H1 (cell line): Measurements from ENCODE around the gene SLC39A10. TPM values are rescaled to one million over a fixed set of nuclear protein-coding genes. Genes with fewer than 3 reads are reported as not detected.

Experiments used
- CTCF ChIA-PET: fragments of 300-600 bp; sonication (Branson Sonifier 250); formaldehyde crosslinking; loops from one replicate; lab custom pipeline; 2021; ENCODE audit not compliant: partially characterized antibody; lab: Charles Lee
- POLR2A ChIA-PET: fragments of 300-600 bp; sonication (Branson Sonifier 250); formaldehyde crosslinking; loops from one replicate; lab custom pipeline; 2021; ENCODE audit warnings: inconsistent platforms; ENCODE audit not compliant: partially characterized antibody; lab: Charles Lee
- DNase-seq, 2 experiments: peaks; one replicate each; pipeline versions ENCODE4 v3.0.0 to v3.0.0-alpha.2; 2010 to 2022; ENCODE audit warnings: low spot score in 2 of 2, low read depth in 1 of 2, mixed read lengths in 1 of 2
- FAIRE-seq: peaks from 2 replicates; lab custom pipeline; 2011; peaks lifted over from hg19 to GRCh38; lab: Jason Lieb, UNC
- H2AFZ ChIP-seq: 2 replicates; pipeline ENCODE4 v1.8.1; 2012; ENCODE audit warnings: low read length, inconsistent platforms
- H2AK5ac ChIP-seq: 2 replicates; pipeline ENCODE4 v1.6.1; 2013; ENCODE audit warnings: low read depth, low read length
- H2BK120ac ChIP-seq: replicated peaks from 2 replicates; pipeline ENCODE3; 2013; ENCODE audit warnings: low read depth, low read length, inconsistent platforms
- H2BK12ac ChIP-seq: 2 replicates; pipeline ENCODE4 v1.6.1; 2013; ENCODE audit warnings: low read depth, low read length
- H2BK15ac ChIP-seq: 2 replicates; pipeline ENCODE4 v1.6.1; 2013; ENCODE audit warnings: low read length
- H2BK20ac ChIP-seq: 2 replicates; pipeline ENCODE4 v1.6.1; 2013; ENCODE audit warnings: low read length
- H2BK5ac ChIP-seq: 2 replicates; pipeline ENCODE4 v1.6.1; 2013; ENCODE audit warnings: low read depth, low read length
- H3K14ac ChIP-seq: 2 replicates; pipeline ENCODE4 v1.6.1; 2013; ENCODE audit warnings: inconsistent platforms; ENCODE audit not compliant: insufficient read length
- H3K18ac ChIP-seq: 2 replicates; pipeline ENCODE4 v1.6.1; 2013; ENCODE audit warnings: low read length; ENCODE audit errors: extremely low read depth
- H3K23ac ChIP-seq: 2 replicates; pipeline ENCODE4 v1.6.1; 2013; ENCODE audit warnings: inconsistent platforms; ENCODE audit not compliant: insufficient read length
- H3K23me2 ChIP-seq: 2 replicates; pipeline ENCODE4 v1.6.1; 2013; ENCODE audit warnings: low read depth, low read length
- H3K27ac ChIP-seq: 2 replicates; pipeline ENCODE4 v1.6.1; 2011; ENCODE audit warnings: low read depth, low read length, inconsistent platforms
- H3K27me3 ChIP-seq, 4 experiments: replicated peaks in 1 of 4; 1 replicate in 1 of 4; 2 replicates in 3 of 4; pipeline versions ENCODE4 v1.6.1 to v1.8.1; 2011 to 2013; ENCODE audit warnings: low read length in 3 of 4, mild to moderate bottlenecking in 3 of 4, inconsistent platforms in 2 of 4, mixed read lengths in 2 of 4, moderate library complexity in 1 of 4; ENCODE audit not compliant: control insufficient read depth in 3 of 4, insufficient read depth in 3 of 4; ENCODE audit errors: extremely low read depth in 1 of 4
- H3K36me3 ChIP-seq, 4 experiments: 2 replicates each; pipeline versions ENCODE4 v1.6.1 to v1.8.1; 2011 to 2013; ENCODE audit warnings: mild to moderate bottlenecking in 4 of 4, low read length in 3 of 4, moderate library complexity in 2 of 4, control low read depth in 1 of 4, inconsistent platforms in 1 of 4; ENCODE audit not compliant: insufficient read depth in 4 of 4, control insufficient read depth in 2 of 4
- H3K4ac ChIP-seq: replicated peaks from 2 replicates; pipeline ENCODE3; 2013; ENCODE audit warnings: low read length, low read depth, mixed read lengths, inconsistent platforms; ENCODE audit not compliant: insufficient read length
- H3K4me1 ChIP-seq, 4 experiments: replicated peaks in 1 of 4; 1 replicate in 1 of 4; 2 replicates in 3 of 4; pipeline versions ENCODE4 v1.6.1 to v1.8.1; 2011 to 2013; ENCODE audit warnings: low read length in 3 of 4, inconsistent platforms in 2 of 4, mixed read lengths in 1 of 4; ENCODE audit not compliant: insufficient read depth in 4 of 4, control insufficient read depth in 3 of 4
- H3K4me2 ChIP-seq, 2 experiments: 2 replicates each; pipeline versions ENCODE4 v1.6.1 to v1.8.1; 2011 to 2013; ENCODE audit warnings: low read depth in 2 of 2, low read length in 2 of 2, control low read depth in 1 of 2, inconsistent platforms in 1 of 2, mild to moderate bottlenecking in 1 of 2; ENCODE audit not compliant: insufficient read depth in 1 of 2
- H3K4me3 ChIP-seq, 4 experiments: fragments of 200-600, 300-600 bp in 1 of 4; sonication (generic), shearing (Covaris generic), sonication (Bioruptor Twin) in 1 of 4; 2 replicates each; pipeline versions ENCODE4 v1.5.1 to v1.8.1; 2011 to 2016; ENCODE audit warnings: low read length in 4 of 4, low read depth in 3 of 4, control low read depth in 2 of 4, inconsistent platforms in 2 of 4, mild to moderate bottlenecking in 2 of 4, mixed read lengths in 1 of 4, moderate library complexity in 1 of 4; ENCODE audit not compliant: insufficient read depth in 2 of 4; ENCODE audit errors: extremely low read depth in 1 of 4
- H3K56ac ChIP-seq: replicated peaks from 2 replicates; pipeline ENCODE3; 2013; ENCODE audit warnings: low read depth, mild to moderate bottlenecking, mixed read lengths, low read length, inconsistent platforms; ENCODE audit not compliant: insufficient read length
- H3K79me1 ChIP-seq: 2 replicates; pipeline ENCODE4 v1.6.1; 2013; ENCODE audit warnings: low read depth, low read length, control low read depth
- H3K79me2 ChIP-seq, 2 experiments: 2 replicates each; pipeline versions ENCODE4 v1.6.1 to v1.8.1; 2012 to 2013; ENCODE audit warnings: low read length in 2 of 2, mild to moderate bottlenecking in 2 of 2, inconsistent platforms in 1 of 2; ENCODE audit not compliant: insufficient read depth in 2 of 2, control insufficient read depth in 1 of 2
- H3K9ac ChIP-seq, 4 experiments: replicated peaks in 1 of 4; 1 replicate in 1 of 4; 2 replicates in 3 of 4; pipeline versions ENCODE4 v1.6.1 to v1.8.1; 2011 to 2013; ENCODE audit warnings: low read depth in 3 of 4, low read length in 3 of 4, control low read depth in 2 of 4, mild to moderate bottlenecking in 2 of 4, moderate library complexity in 2 of 4, inconsistent platforms in 1 of 4; ENCODE audit errors: extremely low read depth in 1 of 4
- H3K9me3 ChIP-seq, 2 experiments: 2 replicates each; pipeline versions ENCODE4 v1.6.1 to v1.8.1; 2012 to 2013; ENCODE audit warnings: mild to moderate bottlenecking in 2 of 2, moderate library complexity in 2 of 2, control low read depth in 1 of 2, inconsistent platforms in 1 of 2, low read depth in 1 of 2, low read length in 1 of 2, mixed read lengths in 1 of 2; ENCODE audit not compliant: insufficient read depth in 2 of 2
- H4K20me1 ChIP-seq, 2 experiments: replicated peaks in 1 of 2; 2 replicates each; pipeline versions ENCODE3 to v1.8.1; 2011 to 2013; ENCODE audit warnings: inconsistent platforms in 2 of 2, low read length in 2 of 2, mild to moderate bottlenecking in 1 of 2; ENCODE audit not compliant: insufficient read depth in 2 of 2, control insufficient read depth in 1 of 2
- H4K5ac ChIP-seq: 2 replicates; pipeline ENCODE4 v1.6.1; 2013; ENCODE audit warnings: low read length, low read depth, mixed read lengths, inconsistent platforms; ENCODE audit not compliant: insufficient read length
- H4K8ac ChIP-seq: 2 replicates; pipeline ENCODE4 v1.8.0; 2013; ENCODE audit warnings: mild to moderate bottlenecking, moderate library complexity, low read length, inconsistent platforms; ENCODE audit not compliant: insufficient read depth; ENCODE audit errors: extremely low read depth
- H4K91ac ChIP-seq: replicated peaks from 2 replicates; pipeline ENCODE3; 2013; ENCODE audit warnings: low read length, mixed read lengths, inconsistent platforms; ENCODE audit not compliant: insufficient read length
- CBX8 ChIP-seq: fragments of 300-800, 300-1000 bp; sonication (generic); IDR thresholded peaks from 2 replicates; pipeline ENCODE4 v1.7.1; 2016; ENCODE audit warnings: low read depth, low read length, borderline replicate concordance
- CHD2 ChIP-seq: IDR thresholded peaks from 2 replicates; pipeline ENCODE4 v1.6.1; 2012; ENCODE audit warnings: low read length, improper control_type of control experiment
- EZH2 ChIP-seq: fragments of 200-600 bp; sonication (generic); IDR thresholded peaks from 2 replicates; pipeline ENCODE4 v1.7.1; 2012; ENCODE audit warnings: low read depth, mild to moderate bottlenecking, moderate library complexity, low read length, inconsistent platforms; ENCODE audit not compliant: severe bottlenecking
- JUND ChIP-seq: IDR thresholded peaks from 2 replicates; pipeline ENCODE4 v1.6.1; 2011; ENCODE audit warnings: mild to moderate bottlenecking, improper control_type of control experiment, low read length
- KDM4A ChIP-seq: IDR thresholded peaks from one replicate; pipeline ENCODE4 v1.7.1; 2012; ENCODE audit warnings: low read depth, mild to moderate bottlenecking, moderate library complexity, low read length, inconsistent platforms; ENCODE audit not compliant: severe bottlenecking
- POLR2A ChIP-seq, 2 experiments: IDR thresholded peaks; 1 replicate in 1 of 2; 2 replicates in 1 of 2; pipeline ENCODE4 v1.6.1; 2011; ENCODE audit warnings: low read depth in 2 of 2, low read length in 2 of 2, mild to moderate bottlenecking in 2 of 2; ENCODE audit errors: control extremely low read depth in 1 of 2
- RNF2 ChIP-seq: fragments of 200-900, 300-1000 bp; sonication (generic); IDR thresholded peaks from 2 replicates; pipeline ENCODE4 v1.7.1; 2016; ENCODE audit warnings: borderline replicate concordance, low read depth, mild to moderate bottlenecking, antibody characterized with exemption, low read length; ENCODE audit not compliant: poor library complexity, severe bottlenecking; ENCODE audit errors: missing control alignments
- SIRT6 ChIP-seq: IDR thresholded peaks from one replicate; pipeline ENCODE4 v1.7.1; 2012; ENCODE audit warnings: low read length, inconsistent platforms
- SIX5 ChIP-seq: IDR thresholded peaks from 2 replicates; pipeline ENCODE4 v1.6.1; 2011; ENCODE audit warnings: mild to moderate bottlenecking, low read depth, low read length
- TCF12 ChIP-seq: IDR thresholded peaks from 2 replicates; pipeline ENCODE4 v1.6.1; 2011; ENCODE audit warnings: low read depth, mild to moderate bottlenecking, low read length
- YY1 ChIP-seq: IDR thresholded peaks from 2 replicates; pipeline ENCODE4 v1.6.1; 2011; ENCODE audit warnings: low read depth, mild to moderate bottlenecking, low read length
- WGBS, 2 experiments: shearing (Covaris generic) in 1 of 2; methylation state at CpG; one replicate each; pipeline versions ENCODE4 v1.1.6 to v1.1.7; 2013 to 2015; ENCODE audit warnings: low lambda C conversion rate in 2 of 2, mixed read lengths in 2 of 2, inconsistent platforms in 1 of 2, low coverage in 1 of 2, missing lambda C conversion rate in 1 of 2; ENCODE audit not compliant: insufficient replicate concordance in 2 of 2, insufficient coverage in 1 of 2, insufficient read length in 1 of 2; ENCODE audit errors: extremely low coverage in 1 of 2, missing lambda C conversion rate in 1 of 2; 5-methylcytosine and 5-hydroxymethylcytosine counted together
- polyA plus RNA-seq, 7 experiments: library from polyadenylated mRNA; depleted of rRNA in 3 of 7; stranded (reverse) in 5 of 7; unstranded in 2 of 7; fragments of >200 nt in 5 of 7; fragments of 200-250 nt in 2 of 7; gene quantifications; 1 replicate in 5 of 7; 2 replicates in 1 of 7; 4 replicates in 1 of 7; pipeline versions ENCODE4 v1.2.1 to v1.2.3, GENCODE V29; 2011 to 2013; ENCODE audit warnings: missing spikeins in 2 of 7, mixed read lengths in 2 of 7
- total RNA-seq: library from RNA; stranded (reverse); fragmentation: NEBNext Ultra II Directional; extraction: Animal tissue kit (Norgen Biotek cat#: 25700); gene quantifications from 2 replicates; pipeline ENCODE4 v1.2.1, GENCODE V29; 2021
- TF ChIP-seq, protein P1 (sequence below), 3 experiments: IDR thresholded peaks; 1 replicate in 2 of 3; 2 replicates in 1 of 3; pipeline versions ENCODE4 v1.5.1 to v1.6.1; 2011; ENCODE audit warnings: low read length in 3 of 3, mild to moderate bottlenecking in 3 of 3, inconsistent platforms in 2 of 3, low read depth in 1 of 3, moderate library complexity in 1 of 3; ENCODE audit not compliant: insufficient read depth in 1 of 3; ENCODE audit errors: control extremely low read depth in 1 of 3

SLC39A10 gene
- total and polyA plus RNA-seq, 2 of the 8 experiments (the other 6 are each of a cell fraction or from before 2014, with no cell fraction given), result 68.1 to 234 TPM

DNA sequence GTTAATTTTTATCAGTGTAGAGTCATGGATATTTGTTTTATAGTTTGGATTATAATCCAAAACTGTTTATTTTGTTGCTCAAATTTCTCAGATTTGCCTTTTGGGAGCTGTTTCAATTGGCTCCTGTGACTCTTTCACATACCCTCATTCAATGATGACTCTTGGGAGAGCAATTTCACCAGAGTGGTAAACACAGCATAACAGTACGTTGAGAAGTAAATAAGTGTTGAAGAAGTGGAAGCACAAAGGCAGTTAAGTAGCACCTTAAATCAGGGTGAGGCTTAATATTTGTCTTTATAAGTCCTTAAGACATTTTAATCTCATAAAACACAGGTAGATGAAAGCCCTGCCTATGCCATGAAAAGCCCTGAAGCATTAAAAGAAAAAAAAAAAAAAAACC is 17.1 kb upstream of the SLC39A10 start:
- Histone ChIP-seq H3K4me2 (no peak overlapping the region), H2AFZ (no peak overlapping the region), H3K27ac (no peak overlapping the region), H3K27me3 (no peaks in the 10 kb centered on the region), H4K8ac (no peak overlapping the region), H3K79me1 (peaks cover 2% of the 10 kb centered on the region; the same call in 1 of the 2 replicates), H3K9ac (no peak overlapping the region), H3K14ac (no peak overlapping the region), H2AK5ac (no peak overlapping the region), H2BK15ac (no peak overlapping the region), H4K20me1 (no peaks in the 10 kb centered on the region), H3K56ac (no peak overlapping the region), H2BK20ac (no peak overlapping the region), H3K23me2 (no peaks in the 10 kb centered on the region), H3K36me3 (no peaks in the 10 kb centered on the region), H2BK5ac (no peak overlapping the region), H3K23ac (no peak overlapping the region), H3K9me3 (no peaks in the 10 kb centered on the region), H3K4me1 (peaks cover 0 to 12% (median 4%) of the 10 kb centered on the region in 4 experiments; a peak in 4 of 7 replicates), H3K4ac (no peak overlapping the region), H4K91ac (no peak overlapping the region), H3K18ac (no peak overlapping the region), H3K4me3 (no peak overlapping the region), H4K5ac (no peak overlapping the region), H2BK12ac (no peak overlapping the region), H2BK120ac (no peak overlapping the region), H3K79me2 (peaks cover 0 to 4% of the 10 kb centered on the region in 2 experiments; a peak in 2 of 4 replicates)
- CTCF ChIA-PET, result no interaction called here
- 89% methylated on average over 1 of the region's 1 CpG; no CpG with 5 or more reads in 1 of the 2 experiments for WGBS, 2 experiments
- no peak for DNase-seq
- no peak for FAIRE-seq
- POLR2A ChIA-PET, result interaction anchor here (1.0 to 1.4 kb wide), 3 partner anchors 8 to 10 kb away, joined by 3 to 5 read pairs (median 3); no protein-coding TSS in a partner anchor
- TF ChIP-seq TCF12, result no peak
- TF ChIP-seq CBX8, result no peak
- TF ChIP-seq EZH2, result no peak
- no peak for TF ChIP-seq RNF2
- no peak for TF ChIP-seq SIRT6
- TF ChIP-seq, protein P1, sequence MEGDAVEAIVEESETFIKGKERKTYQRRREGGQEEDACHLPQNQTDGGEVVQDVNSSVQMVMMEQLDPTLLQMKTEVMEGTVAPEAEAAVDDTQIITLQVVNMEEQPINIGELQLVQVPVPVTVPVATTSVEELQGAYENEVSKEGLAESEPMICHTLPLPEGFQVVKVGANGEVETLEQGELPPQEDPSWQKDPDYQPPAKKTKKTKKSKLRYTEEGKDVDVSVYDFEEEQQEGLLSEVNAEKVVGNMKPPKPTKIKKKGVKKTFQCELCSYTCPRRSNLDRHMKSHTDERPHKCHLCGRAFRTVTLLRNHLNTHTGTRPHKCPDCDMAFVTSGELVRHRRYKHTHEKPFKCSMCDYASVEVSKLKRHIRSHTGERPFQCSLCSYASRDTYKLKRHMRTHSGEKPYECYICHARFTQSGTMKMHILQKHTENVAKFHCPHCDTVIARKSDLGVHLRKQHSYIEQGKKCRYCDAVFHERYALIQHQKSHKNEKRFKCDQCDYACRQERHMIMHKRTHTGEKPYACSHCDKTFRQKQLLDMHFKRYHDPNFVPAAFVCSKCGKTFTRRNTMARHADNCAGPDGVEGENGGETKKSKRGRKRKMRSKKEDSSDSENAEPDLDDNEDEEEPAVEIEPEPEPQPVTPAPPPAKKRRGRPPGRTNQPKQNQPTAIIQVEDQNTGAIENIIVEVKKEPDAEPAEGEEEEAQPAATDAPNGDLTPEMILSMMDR (IDR thresholded peaks at IDR 0.05; ENCODE audit: control extremely low read depth in 1 of 3, insufficient read depth in 1 of 3, low read depth in 1 of 3, low read length in 3 of 3), result no peak
- no peak for TF ChIP-seq POLR2A (IDR thresholded peaks at IDR 0.05; ENCODE audit: control extremely low read depth in 1 of 2, low read depth in 2 of 2, low read length in 2 of 2)
- no peak for TF ChIP-seq YY1
- TF ChIP-seq SIX5, result no peak
- no peak for TF ChIP-seq KDM4A
- TF ChIP-seq CHD2, result no peak
- TF ChIP-seq JUND, result no peak
